Measurements from ENCODE around the gene FAM184B. TPM values are rescaled to one million over a fixed set of nuclear protein-coding genes. Genes with fewer than 3 reads are reported as not detected.
A peak's percentile ranks its signal among the peaks of the same experiment; 100 is the strongest.

FAM184B gene
- total RNA-seq, 1 donor: not detected

GRCh38 chr4:17816142-17816541 lies 34.7 kb upstream of the FAM184B start:
- H3K79me2 ChIP-seq (ENCODE audit: insufficient read depth, low read length): peaks cover 70% of the 10 kb centered on the region
- H2AFZ ChIP-seq (ENCODE audit: low read length): peak overlapping the region; percentile 50
- H3K4me1 ChIP-seq (ENCODE audit: insufficient read depth, low read length): peaks cover 32% of the 10 kb centered on the region
- H4K20me1 ChIP-seq (ENCODE audit: insufficient read depth, low read length): no peaks in the 10 kb centered on the region
- TF ChIP-seq CTCF (IDR thresholded peaks at IDR 0.05; ENCODE audit: extremely low read depth, low read depth, low read length): no peak
- H3K9me3 ChIP-seq (ENCODE audit: low read depth, low read length): no peaks in the 10 kb centered on the region
- no peak overlapping the region for H3K4me3 ChIP-seq (ENCODE audit: insufficient read depth, low read length)
- peaks cover 6% of the 10 kb centered on the region for H3K36me3 ChIP-seq (ENCODE audit: insufficient read depth, low read length)
- H3K27ac ChIP-seq (ENCODE audit: low read depth, low read length): no peak overlapping the region
- H3K4me2 ChIP-seq (ENCODE audit: insufficient read depth, low read length): no peak overlapping the region
- DNase-seq (ENCODE audit: insufficient read length, low spot score, missing footprints): no peak
- no peaks in the 10 kb centered on the region for H3K27me3 ChIP-seq (ENCODE audit: insufficient read depth, low read length)

DNA sequence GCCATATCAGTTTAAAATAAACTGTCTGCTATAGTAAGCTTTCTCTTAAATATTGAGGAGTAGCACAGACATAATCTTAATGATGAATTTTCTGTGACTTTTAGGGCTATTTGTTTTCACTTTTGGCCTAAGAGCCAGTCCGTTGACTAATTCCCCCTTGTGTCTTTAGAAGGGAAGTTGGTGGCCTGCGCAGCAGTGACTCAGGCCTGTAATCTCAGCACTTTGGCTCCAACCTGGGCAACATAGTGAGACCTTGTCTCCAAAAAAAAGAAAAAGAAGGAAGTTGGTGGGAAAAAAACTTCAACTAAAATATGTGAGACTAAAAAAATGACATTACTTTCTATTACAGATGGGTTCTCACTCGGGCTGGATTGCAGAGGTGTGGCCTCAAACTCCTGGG lies 32.7 kb upstream of the FAM184B start:
- Histone ChIP-seq H3K4me1 (ENCODE audit: insufficient read depth, low read length) (peaks cover 38% of the 10 kb centered on the region), H4K20me1 (ENCODE audit: insufficient read depth, low read length) (peaks cover 11% of the 10 kb centered on the region), H3K9me3 (ENCODE audit: low read depth, low read length) (no peaks in the 10 kb centered on the region), H3K79me2 (ENCODE audit: insufficient read depth, low read length) (peaks cover 86% of the 10 kb centered on the region), H3K36me3 (ENCODE audit: insufficient read depth, low read length) (peaks cover 6% of the 10 kb centered on the region), H3K4me3 (ENCODE audit: insufficient read depth, low read length) (no peak overlapping the region), H3K4me2 (ENCODE audit: insufficient read depth, low read length) (peak overlapping the region; percentile 83), H3K27ac (ENCODE audit: low read depth, low read length) (peak overlapping the region; percentile 75), H2AFZ (ENCODE audit: low read length) (peak overlapping the region; percentile 81), H3K27me3 (ENCODE audit: insufficient read depth, low read length) (no peaks in the 10 kb centered on the region)
- no peak for TF ChIP-seq CTCF (IDR thresholded peaks at IDR 0.05; ENCODE audit: extremely low read depth, low read depth, low read length)
- no peak for DNase-seq (ENCODE audit: insufficient read length, low spot score, missing footprints)

DNA sequence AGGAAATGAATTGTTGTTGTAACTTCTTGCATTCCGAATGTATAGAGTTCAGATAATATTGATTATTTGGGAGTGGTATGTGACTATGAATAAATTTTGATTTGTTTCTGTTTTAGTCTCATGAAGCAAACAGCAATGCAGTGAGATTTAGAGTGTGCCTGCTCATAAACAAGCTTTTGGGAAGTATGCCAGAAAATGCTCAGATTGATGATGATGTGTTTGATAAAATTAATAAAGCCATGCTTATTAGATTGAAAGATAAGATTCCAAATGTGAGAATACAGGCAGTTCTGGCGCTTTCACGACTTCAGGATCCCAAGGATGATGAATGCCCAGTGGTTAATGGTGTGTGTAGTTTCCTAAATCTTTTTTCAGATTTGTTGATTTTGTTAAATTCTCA lies 31.4 kb upstream of the FAM184B start:
- H3K4me3 ChIP-seq (ENCODE audit: insufficient read depth, low read length): peak overlapping the region; percentile 96
- TF ChIP-seq CTCF (IDR thresholded peaks at IDR 0.05; ENCODE audit: extremely low read depth, low read depth, low read length): no peak
- H2AFZ ChIP-seq (ENCODE audit: low read length): peak overlapping the region; percentile 100
- H3K79me2 ChIP-seq (ENCODE audit: insufficient read depth, low read length): peaks cover 90% of the 10 kb centered on the region
- no peaks in the 10 kb centered on the region for H3K9me3 ChIP-seq (ENCODE audit: low read depth, low read length)
- DNase-seq (ENCODE audit: insufficient read length, low spot score, missing footprints): no peak
- H3K36me3 ChIP-seq (ENCODE audit: insufficient read depth, low read length): peaks cover 10% of the 10 kb centered on the region
- peak overlapping the region; percentile 66 for H3K27ac ChIP-seq (ENCODE audit: low read depth, low read length)
- peaks cover 51% of the 10 kb centered on the region for H3K4me1 ChIP-seq (ENCODE audit: insufficient read depth, low read length)
- H3K4me2 ChIP-seq (ENCODE audit: insufficient read depth, low read length): peak overlapping the region; percentile 83
- H4K20me1 ChIP-seq (ENCODE audit: insufficient read depth, low read length): peaks cover 19% of the 10 kb centered on the region
- H3K27me3 ChIP-seq (ENCODE audit: insufficient read depth, low read length): no peaks in the 10 kb centered on the region

DNA sequence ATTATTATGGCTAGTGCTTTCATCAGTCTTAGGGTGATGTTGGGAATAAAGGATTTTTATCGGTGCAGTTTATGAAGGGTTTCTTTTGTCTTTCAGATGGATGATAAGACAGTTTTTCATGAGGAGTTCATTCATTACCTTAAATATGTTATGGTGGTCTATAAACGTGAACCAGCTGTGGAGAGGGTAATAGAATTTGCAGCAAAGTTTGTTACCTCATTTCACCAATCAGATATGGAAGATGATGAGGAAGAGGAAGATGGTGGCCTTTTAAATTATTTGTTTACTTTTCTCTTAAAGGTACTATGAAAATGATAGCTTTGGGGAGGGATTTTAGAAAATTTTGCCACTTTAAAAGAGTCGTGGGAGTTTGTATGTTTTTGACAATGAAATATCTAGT lies 30.7 kb upstream of the FAM184B start:
- no peak for DNase-seq (ENCODE audit: insufficient read length, low spot score, missing footprints)
- Histone ChIP-seq H3K27ac (ENCODE audit: low read depth, low read length) (peak overlapping the region; percentile 66), H3K36me3 (ENCODE audit: insufficient read depth, low read length) (peaks cover 13% of the 10 kb centered on the region), H3K9me3 (ENCODE audit: low read depth, low read length) (no peaks in the 10 kb centered on the region), H3K79me2 (ENCODE audit: insufficient read depth, low read length) (peaks cover 91% of the 10 kb centered on the region), H3K27me3 (ENCODE audit: insufficient read depth, low read length) (no peaks in the 10 kb centered on the region), H3K4me3 (ENCODE audit: insufficient read depth, low read length) (peak overlapping the region; percentile 96), H2AFZ (ENCODE audit: low read length) (peak overlapping the region; percentile 100), H3K4me1 (ENCODE audit: insufficient read depth, low read length) (peaks cover 54% of the 10 kb centered on the region), H4K20me1 (ENCODE audit: insufficient read depth, low read length) (peaks cover 26% of the 10 kb centered on the region), H3K4me2 (ENCODE audit: insufficient read depth, low read length) (peak overlapping the region; percentile 83)
- no peak for TF ChIP-seq CTCF (IDR thresholded peaks at IDR 0.05; ENCODE audit: extremely low read depth, low read depth, low read length)

Measured in osteoblast (primary cell).